Breast epithelium (tissue), 3 donors: ENCODE measurements around the gene RASL10B.

Experiments
- CTCF ChIP-seq, 3 donors: fragments of 450-650 bp; IDR thresholded peaks; one replicate each; pipeline ENCODE4 v1.5.1; 2016 to 2017; ENCODE audit warnings: antibody characterized with exemption in 3 of 3, mild to moderate bottlenecking in 3 of 3, moderate library complexity in 3 of 3
- POLR2AphosphoS5 ChIP-seq, 3 donors: sonication (generic); formaldehyde crosslinking; IDR thresholded peaks; one replicate each; pipeline ENCODE4 v1.6.1; 2017; ENCODE audit warnings: antibody characterized with exemption in 3 of 3

- TF ChIP-seq POLR2AphosphoS5 (IDR thresholded peaks at IDR 0.05), result no peak
- no peak for TF ChIP-seq CTCF (IDR thresholded peaks at IDR 0.05)
Observed at GRCh38 chr17:35790841-35791240, 59.4 kb downstream of the RASL10B start.
